Activated CD8-positive, alpha-beta T cell treated with anti-CD3 and anti-CD28 coated beads, Interleukin-2, amount 10 ng/mL, durations not matched to agents 7 days and 5 days (primary cell): ENCODE results near the gene LAPTM4A. TPM values are rescaled to one million over a fixed set of nuclear protein-coding genes. Genes with fewer than 3 reads are reported as not detected.

Source experiments
- ATAC-seq: fragments of 150-1000 bp; cut with Tn5 transposase; one replicate; pipeline ENCODE4 v1.10.0; 2021; ENCODE audit warnings: moderate library complexity
- CTCF ChIA-PET: fragments of 350-600 bp; sonication (Branson Sonifier 250); formaldehyde crosslinking; loops from one replicate; lab custom pipeline; 2021; ENCODE audit warnings: antibody characterized with exemption; lab: Charles Lee
- POLR2A ChIA-PET: fragments of 350-600 bp; sonication (Branson Sonifier 250); formaldehyde crosslinking; loops from one replicate; lab custom pipeline; 2021; ENCODE audit warnings: antibody characterized with exemption; lab: Charles Lee
- DNase-seq: peaks from one replicate; pipeline ENCODE4 v3.0.0-alpha.2; 2020
- H3K27ac Mint-ChIP-seq: one replicate; pipeline ENCODE4 v1.8.0; 2021; ENCODE audit warnings: mild to moderate bottlenecking, mixed read lengths
- H3K27me3 Mint-ChIP-seq: one replicate; pipeline ENCODE4 v1.8.0; 2021; ENCODE audit warnings: low read depth, mixed read lengths
- H3K36me3 Mint-ChIP-seq: one replicate; pipeline ENCODE4 v1.8.0; 2021; ENCODE audit warnings: low read depth, mixed read lengths
- H3K4me1 Mint-ChIP-seq: one replicate; pipeline ENCODE4 v1.8.0; 2021; ENCODE audit warnings: low read depth, mixed read lengths
- H3K4me3 Mint-ChIP-seq: one replicate; pipeline ENCODE4 v1.8.0; 2021; ENCODE audit warnings: mild to moderate bottlenecking, mixed read lengths
- H3K9me3 Mint-ChIP-seq: one replicate; pipeline ENCODE4 v1.8.0; 2022; ENCODE audit warnings: mixed read lengths; ENCODE audit not compliant: insufficient read depth
- total RNA-seq, 2 experiments: library from RNA; stranded (reverse); gene quantifications; one replicate each; pipeline ENCODE4 v1.2.3, GENCODE V29; 2021

Gene LAPTM4A
- total RNA-seq: 10 to 100 TPM; 19.8 to 21.1 TPM

GRCh38 chr2:20051532-20052228, at the start of gene LAPTM4A:
Gene LAPTM4A (minus strand): TSS chr2:20051628. CDS start chr2:20051520, 108 bp downstream.
- no peak within 1 kb of the TSS for H3K4me3 Mint-ChIP-seq
- H3K36me3 Mint-ChIP-seq: peaks cover 2% of the 10 kb centered on the region
- H3K9me3 Mint-ChIP-seq: no peaks in the 10 kb centered on the region
- ChIA-PET CTCF (interaction anchor here (1.4 to 4.0 kb wide), 4 partner anchors 9 to 36 kb away, joined by 3 to 21 read pairs (median 16); no protein-coding TSS in a partner anchor), POLR2A (interaction anchor here (0.6 to 1.8 kb wide), 9 partner anchors 9 to 152 kb away, joined by 3 to 8 read pairs (median 4); partner anchors contain the start of gene TTC32)
- no peak within 1 kb of the TSS for H3K27ac Mint-ChIP-seq
- DNase-seq (peak; percentile 99), ATAC-seq (peak; percentile 99)
- H3K4me1 Mint-ChIP-seq: peaks cover 24% of the 10 kb centered on the region
- H3K27me3 Mint-ChIP-seq: peaks cover 14% of the 10 kb centered on the region

GRCh38 chr2:20100711-20101110, 49.3 kb upstream of the LAPTM4A start:
- H3K27ac Mint-ChIP-seq: no peak overlapping the region
- no peaks in the 10 kb centered on the region for H3K4me1 Mint-ChIP-seq
- H3K36me3 Mint-ChIP-seq: no peaks in the 10 kb centered on the region
- POLR2A ChIA-PET: no interaction called here
- H3K27me3 Mint-ChIP-seq: peaks cover 4% of the 10 kb centered on the region
- DNase-seq (no peak), ATAC-seq (no peak)
- CTCF ChIA-PET: interaction anchor here (1.0 kb wide), 2 partner anchors 86 to 88 kb away, joined by 3 read pairs; partner anchors contain the start of gene MATN3
- no peaks in the 10 kb centered on the region for H3K9me3 Mint-ChIP-seq
- H3K4me3 Mint-ChIP-seq: no peak overlapping the region

GRCh38 chr2:20099780-20100179, 48.4 kb upstream of the LAPTM4A start:
- H3K27me3 Mint-ChIP-seq: peaks cover 4% of the 10 kb centered on the region
- ChIA-PET CTCF (interaction anchor here (1.0 to 1.6 kb wide), 3 partner anchors 84 to 87 kb away, joined by 3 to 8 read pairs (median 3); partner anchors contain the start of gene MATN3), POLR2A (no interaction called here)
- DNase-seq (no peak), ATAC-seq (no peak)
- no peak overlapping the region for H3K27ac Mint-ChIP-seq
- no peaks in the 10 kb centered on the region for H3K4me1 Mint-ChIP-seq
- H3K36me3 Mint-ChIP-seq: no peaks in the 10 kb centered on the region
- no peaks in the 10 kb centered on the region for H3K9me3 Mint-ChIP-seq
- H3K4me3 Mint-ChIP-seq: no peak overlapping the region

GRCh38 chr2:20097889-20098714, 46.7 kb upstream of the LAPTM4A start:
- peaks cover 4% of the 10 kb centered on the region for H3K27me3 Mint-ChIP-seq
- no peaks in the 10 kb centered on the region for H3K36me3 Mint-ChIP-seq
- H3K27ac Mint-ChIP-seq: no peak overlapping the region
- ChIA-PET CTCF (interaction anchor here (0.6 to 1.6 kb wide), 6 partner anchors 82 to 165 kb away, joined by 3 to 8 read pairs (median 3); no protein-coding TSS in a partner anchor), POLR2A (no interaction called here)
- H3K9me3 Mint-ChIP-seq: no peaks in the 10 kb centered on the region
- peak; percentile 82 for DNase-seq
- H3K4me3 Mint-ChIP-seq: no peak overlapping the region
- ATAC-seq: peak; percentile 91
- no peaks in the 10 kb centered on the region for H3K4me1 Mint-ChIP-seq

- H3K36me3 Mint-ChIP-seq: no peaks in the 10 kb centered on the region
Measured at GRCh38 chr2:20095469-20095868, 44.0 kb upstream of the LAPTM4A start.

GRCh38 chr2:20094955-20095354, 43.5 kb upstream of the LAPTM4A start:
- Mint-ChIP-seq H3K9me3 (no peaks in the 10 kb centered on the region), H3K4me3 (no peak overlapping the region), H3K36me3 (no peaks in the 10 kb centered on the region), H3K27ac (no peak overlapping the region), H3K27me3 (no peaks in the 10 kb centered on the region), H3K4me1 (no peaks in the 10 kb centered on the region)
- ChIA-PET CTCF (interaction anchor here (0.7 to 3.1 kb wide), 4 partner anchors 11 to 139 kb away, joined by 3 to 34 read pairs (median 6); no protein-coding TSS in a partner anchor), POLR2A (interaction anchor here (1.1 kb wide), 2 partner anchors 29 to 221 kb away, joined by 5 read pairs; no protein-coding TSS in a partner anchor)
- ATAC-seq (no peak), DNase-seq (no peak)

More at GRCh38 chr2:20095469-20095868, 44.0 kb upstream of the LAPTM4A start:
- DNase-seq (no peak), ATAC-seq (no peak)
- ChIA-PET POLR2A (interaction anchor here (1.1 kb wide), 1 partner anchor 30 kb away, joined by 5 read pairs; no protein-coding TSS in a partner anchor), CTCF (interaction anchor here (0.7 to 3.1 kb wide), 3 partner anchors 81 to 140 kb away, joined by 3 to 34 read pairs (median 9); no protein-coding TSS in a partner anchor)
- Mint-ChIP-seq H3K4me3 (no peak overlapping the region), H3K27ac (no peak overlapping the region), H3K4me1 (no peaks in the 10 kb centered on the region), H3K27me3 (no peaks in the 10 kb centered on the region), H3K9me3 (no peaks in the 10 kb centered on the region)

GRCh38 chr2:20094142-20094755, 42.8 kb upstream of the LAPTM4A start:
- ATAC-seq: no peak
- DNase-seq: no peak
- no peaks in the 10 kb centered on the region for H3K27me3 Mint-ChIP-seq
- H3K27ac Mint-ChIP-seq: no peak overlapping the region
- no peak overlapping the region for H3K4me3 Mint-ChIP-seq
- POLR2A ChIA-PET: interaction anchor here (1.1 kb wide), 2 partner anchors 28 to 220 kb away, joined by 5 read pairs; no protein-coding TSS in a partner anchor
- no peaks in the 10 kb centered on the region for H3K4me1 Mint-ChIP-seq
- no peaks in the 10 kb centered on the region for H3K9me3 Mint-ChIP-seq
- CTCF ChIA-PET: interaction anchor here (0.8 to 3.1 kb wide), 3 partner anchors 12 to 139 kb away, joined by 3 to 34 read pairs (median 9); no protein-coding TSS in a partner anchor
- H3K36me3 Mint-ChIP-seq: no peaks in the 10 kb centered on the region

- Mint-ChIP-seq H3K36me3 (no peaks in the 10 kb centered on the region), H3K4me1 (no peaks in the 10 kb centered on the region), H3K27ac (no peak overlapping the region), H3K4me3 (no peak overlapping the region), H3K27me3 (no peaks in the 10 kb centered on the region), H3K9me3 (no peaks in the 10 kb centered on the region)
- no peak for ATAC-seq
- DNase-seq: no peak
- CTCF ChIA-PET: interaction anchor here (3.1 kb wide), 1 partner anchor 79 kb away, joined by 34 read pairs; no protein-coding TSS in a partner anchor
- POLR2A ChIA-PET: interaction anchor here (1.1 kb wide), 1 partner anchor 219 kb away, joined by 5 read pairs; no protein-coding TSS in a partner anchor
Measured at GRCh38 chr2:20093263-20094141, 42.1 kb upstream of the LAPTM4A start.

- Mint-ChIP-seq H3K27me3 (no peaks in the 10 kb centered on the region), H3K27ac (no peak overlapping the region), H3K9me3 (no peaks in the 10 kb centered on the region), H3K4me1 (no peaks in the 10 kb centered on the region), H3K4me3 (no peak overlapping the region), H3K36me3 (no peaks in the 10 kb centered on the region)
- POLR2A ChIA-PET: no interaction called here
- ATAC-seq (no peak), DNase-seq (no peak)
- CTCF ChIA-PET: no interaction called here
Measured at GRCh38 chr2:20092901-20093235, 41.4 kb upstream of the LAPTM4A start.

- H3K4me1 Mint-ChIP-seq: no peaks in the 10 kb centered on the region
- H3K9me3 Mint-ChIP-seq: no peaks in the 10 kb centered on the region
- no peaks in the 10 kb centered on the region for H3K36me3 Mint-ChIP-seq
- CTCF ChIA-PET: no interaction called here
- no peak overlapping the region for H3K4me3 Mint-ChIP-seq
- no peak overlapping the region for H3K27ac Mint-ChIP-seq
- no peak for DNase-seq
- POLR2A ChIA-PET: no interaction called here
- no peaks in the 10 kb centered on the region for H3K27me3 Mint-ChIP-seq
- ATAC-seq: no peak
Measured at GRCh38 chr2:20092226-20092900, 40.9 kb upstream of the LAPTM4A start.
